ENCODE measurements around the gene RELT.
A peak's percentile ranks its signal among the peaks of the same experiment; 100 is the strongest.

Gene RELT

GRCh38 chr11:73372375-73372993, 3.7 kb upstream of the RELT start:
- no peak overlapping the region for H3K27ac ChIP-seq
- POLR2A ChIA-PET (ENCODE audit: low non-redundant PET): no interaction called here
- CTCF ChIA-PET: interaction anchor here (0.6 to 1.3 kb wide), 2 partner anchors 17 to 22 kb away, joined by 3 to 11 read pairs; no protein-coding TSS in a partner anchor
- TF ChIP-seq, protein P1, sequence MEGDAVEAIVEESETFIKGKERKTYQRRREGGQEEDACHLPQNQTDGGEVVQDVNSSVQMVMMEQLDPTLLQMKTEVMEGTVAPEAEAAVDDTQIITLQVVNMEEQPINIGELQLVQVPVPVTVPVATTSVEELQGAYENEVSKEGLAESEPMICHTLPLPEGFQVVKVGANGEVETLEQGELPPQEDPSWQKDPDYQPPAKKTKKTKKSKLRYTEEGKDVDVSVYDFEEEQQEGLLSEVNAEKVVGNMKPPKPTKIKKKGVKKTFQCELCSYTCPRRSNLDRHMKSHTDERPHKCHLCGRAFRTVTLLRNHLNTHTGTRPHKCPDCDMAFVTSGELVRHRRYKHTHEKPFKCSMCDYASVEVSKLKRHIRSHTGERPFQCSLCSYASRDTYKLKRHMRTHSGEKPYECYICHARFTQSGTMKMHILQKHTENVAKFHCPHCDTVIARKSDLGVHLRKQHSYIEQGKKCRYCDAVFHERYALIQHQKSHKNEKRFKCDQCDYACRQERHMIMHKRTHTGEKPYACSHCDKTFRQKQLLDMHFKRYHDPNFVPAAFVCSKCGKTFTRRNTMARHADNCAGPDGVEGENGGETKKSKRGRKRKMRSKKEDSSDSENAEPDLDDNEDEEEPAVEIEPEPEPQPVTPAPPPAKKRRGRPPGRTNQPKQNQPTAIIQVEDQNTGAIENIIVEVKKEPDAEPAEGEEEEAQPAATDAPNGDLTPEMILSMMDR (conservative IDR thresholded peaks at IDR 0.05; ENCODE audit: low read depth): no peak
- no peak for DNase-seq (ENCODE audit: low spot score)

- DNase-seq (ENCODE audit: low spot score): no peak
- ChIA-PET POLR2A (ENCODE audit: low non-redundant PET) (no interaction called here), CTCF (interaction anchor here (0.6 to 1.7 kb wide), 3 partner anchors 14 to 66 kb away, joined by 3 to 6 read pairs (median 4); no protein-coding TSS in a partner anchor)
- H3K27ac ChIP-seq: no peak overlapping the region
- TF ChIP-seq, protein P1 (conservative IDR thresholded peaks at IDR 0.05; ENCODE audit: low read depth): no peak
These were observed 2.0 kb upstream of the RELT start for GRCh38 chr11:73374151-73374550.

DNA sequence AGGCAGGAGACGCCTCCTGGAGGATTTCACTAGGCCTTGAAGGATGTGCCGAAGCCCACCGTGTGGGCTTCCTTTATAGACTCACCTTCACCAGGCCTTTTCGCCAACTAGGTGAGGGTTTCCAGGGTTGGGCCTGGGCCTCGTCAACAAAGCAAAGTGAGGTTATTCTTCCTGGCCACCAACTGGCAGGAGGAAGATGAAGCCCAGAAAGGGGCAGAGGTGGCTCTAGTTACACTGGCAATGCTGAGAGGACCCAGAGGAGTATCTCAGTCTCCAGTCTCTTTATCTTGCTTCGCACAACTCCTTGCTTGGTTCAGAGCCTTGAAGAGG, 404 bp upstream of the RELT start:
- POLR2A ChIA-PET (ENCODE audit: low non-redundant PET): no interaction called here
- TF ChIP-seq, protein P1 (conservative IDR thresholded peaks at IDR 0.05; ENCODE audit: low read depth): no peak
- H3K27ac ChIP-seq: peak overlapping the region; percentile 93
- CTCF ChIA-PET: interaction anchor here (0.5 to 1.5 kb wide), 4 partner anchors 10 to 286 kb away, joined by 3 to 6 read pairs (median 4); no protein-coding TSS in a partner anchor
- DNase-seq (ENCODE audit: low spot score): no peak

DNA sequence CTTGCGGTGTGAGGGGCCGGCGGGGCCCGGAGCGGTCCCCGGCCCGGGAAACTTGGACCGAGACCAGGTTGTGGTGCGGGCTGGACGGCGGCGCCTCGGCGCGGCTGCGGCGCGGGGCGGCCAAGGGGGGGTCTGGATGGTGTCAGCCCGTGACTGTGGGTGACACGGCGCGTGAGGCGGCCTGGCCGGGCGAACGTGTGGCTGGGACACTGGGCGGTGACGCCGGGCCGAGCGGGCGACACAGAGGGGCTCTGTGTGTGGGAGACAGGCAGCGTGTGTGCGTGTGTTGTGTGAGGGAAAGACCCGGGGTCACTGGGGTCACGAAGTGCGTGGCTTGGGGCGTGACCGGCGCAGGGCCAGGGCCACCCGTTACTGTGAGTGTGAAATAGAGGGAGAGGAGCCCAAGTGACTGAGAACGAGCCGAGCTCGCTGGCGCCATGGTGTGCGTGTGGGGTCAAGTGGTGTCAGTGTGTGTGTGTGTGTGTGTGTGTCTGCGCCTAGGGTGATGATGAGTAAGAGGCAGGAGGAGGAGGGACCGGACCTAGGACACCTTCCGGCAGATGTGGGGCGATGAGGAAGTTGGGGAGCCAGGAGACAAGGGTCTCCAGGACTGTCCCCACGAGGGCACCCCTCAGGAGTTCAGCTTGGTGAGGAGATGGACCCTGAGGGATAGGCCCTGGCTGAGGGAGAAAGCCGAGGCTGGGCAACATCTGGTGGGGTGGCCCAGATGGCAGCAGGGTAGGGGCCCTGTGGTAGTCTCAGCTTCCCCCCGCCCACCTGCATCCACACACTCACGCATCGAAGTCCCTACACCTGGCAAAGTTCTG, 817 bp downstream of the RELT start:
- TF ChIP-seq, protein P1 (conservative IDR thresholded peaks at IDR 0.05; ENCODE audit: low read depth): no peak
- ChIA-PET POLR2A (ENCODE audit: low non-redundant PET) (interaction anchor here (0.6 kb wide), 1 partner anchor 49 kb away, joined by 3 read pairs; no protein-coding TSS in a partner anchor), CTCF (interaction anchor here (0.6 to 1.7 kb wide), 6 partner anchors 16 to 1258 kb away, joined by 3 to 8 read pairs (median 4); no protein-coding TSS in a partner anchor)
- DNase-seq (ENCODE audit: low spot score): peak; percentile 90
- H3K27ac ChIP-seq: peak overlapping the region; percentile 93

DNA sequence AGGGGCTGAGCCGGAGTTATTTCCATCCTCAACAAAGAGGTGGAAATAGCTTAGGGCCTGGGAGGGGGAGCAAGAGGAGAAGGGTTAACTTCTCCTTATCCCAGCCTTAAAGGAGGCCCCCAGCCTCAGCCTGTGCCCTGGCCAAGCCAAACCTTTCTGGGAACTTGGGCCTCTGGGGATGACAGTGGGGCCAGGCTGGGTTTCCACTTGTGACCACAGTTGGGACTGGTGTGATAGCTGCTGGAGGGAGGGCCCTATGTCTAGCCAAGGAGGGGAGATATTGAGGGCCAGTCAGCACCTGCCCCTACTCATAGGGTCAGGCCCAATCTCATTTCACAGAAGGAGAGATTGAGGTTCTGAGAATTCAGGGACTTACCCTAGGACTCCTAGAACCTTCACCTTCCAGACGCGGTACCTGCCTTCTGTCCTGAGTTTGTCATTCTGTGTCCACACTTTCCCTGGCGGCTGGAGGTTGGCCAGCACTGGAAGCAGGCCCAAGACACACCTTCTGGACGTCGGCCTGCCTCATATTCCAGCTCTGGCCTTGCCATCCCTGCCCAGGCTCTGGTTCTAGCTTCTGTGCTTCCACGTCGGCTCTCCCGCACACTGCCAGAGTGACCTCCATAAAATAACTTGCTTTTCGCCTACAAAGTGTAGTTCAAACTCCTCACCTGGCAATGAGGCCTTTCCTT, 3.1 kb downstream of the RELT start:
- H3K27ac ChIP-seq: peak overlapping the region; percentile 93
- DNase-seq (ENCODE audit: low spot score): no peak
- TF ChIP-seq, protein P1 (conservative IDR thresholded peaks at IDR 0.05; ENCODE audit: low read depth): no peak
- POLR2A ChIA-PET (ENCODE audit: low non-redundant PET): no interaction called here
- CTCF ChIA-PET: no interaction called here

GRCh38 chr11:73380331-73380730, 4.1 kb downstream of the RELT start:
- TF ChIP-seq, protein P1 (conservative IDR thresholded peaks at IDR 0.05; ENCODE audit: low read depth): no peak
- CTCF ChIA-PET: no interaction called here
- POLR2A ChIA-PET (ENCODE audit: low non-redundant PET): no interaction called here

More at GRCh38 chr11:73380331-73380730, 4.1 kb downstream of the RELT start:
- peak overlapping the region; percentile 93 for H3K27ac ChIP-seq
- no peak for DNase-seq (ENCODE audit: low spot score)
